Mesendoderm (in vitro differentiated cells): ENCODE results near the gene SDCCAG8.

Experiments used
- DNase-seq: peaks from one replicate; pipeline ENCODE4 v3.0.0; 2013
- H2AK5ac ChIP-seq: 2 replicates; pipeline ENCODE4 v1.6.1; 2013; ENCODE audit warnings: low read length, inconsistent platforms
- H2BK120ac ChIP-seq: 2 replicates; pipeline ENCODE4 v1.6.1; 2013; ENCODE audit warnings: low read depth, mild to moderate bottlenecking, low read length, moderate library complexity, mixed read lengths
- H2BK15ac ChIP-seq: replicated peaks from 2 replicates; pipeline ENCODE4 v1.6.1; 2013; ENCODE audit warnings: low read depth, mild to moderate bottlenecking, moderate library complexity
- H2BK5ac ChIP-seq: 2 replicates; pipeline ENCODE4 v1.6.1; 2013; ENCODE audit warnings: low read length, inconsistent platforms
- H3K18ac ChIP-seq: 2 replicates; pipeline ENCODE4 v1.6.1; 2013; ENCODE audit warnings: mild to moderate bottlenecking, low read length, mixed read lengths
- H3K23ac ChIP-seq: one replicate; pipeline ENCODE4 v1.6.1; 2013; ENCODE audit warnings: low read length
- H3K27ac ChIP-seq: 2 replicates; pipeline ENCODE4 v1.5.1; 2013; ENCODE audit warnings: low read depth, mild to moderate bottlenecking, inconsistent platforms, low read length, moderate library complexity
- H3K27me3 ChIP-seq: 2 replicates; pipeline ENCODE4 v1.6.1; 2013; ENCODE audit warnings: low read length, control low read depth, mild to moderate bottlenecking, inconsistent platforms; ENCODE audit not compliant: insufficient read depth, poor library complexity
- H3K36me3 ChIP-seq: 2 replicates; pipeline ENCODE4 v1.6.1; 2013; ENCODE audit warnings: low read length, inconsistent platforms; ENCODE audit not compliant: control insufficient read depth, insufficient read depth
- H3K4ac ChIP-seq: one replicate; pipeline ENCODE4 v1.6.1; 2013; ENCODE audit warnings: low read depth, mild to moderate bottlenecking, low read length, moderate library complexity
- H3K4me1 ChIP-seq: 2 replicates; pipeline ENCODE4 v1.6.1; 2013; ENCODE audit warnings: low read depth, low read length, inconsistent platforms; ENCODE audit not compliant: control insufficient read depth
- H3K4me2 ChIP-seq: 2 replicates; pipeline ENCODE4 v1.6.1; 2013; ENCODE audit warnings: low read length
- H3K4me3 ChIP-seq: 2 replicates; pipeline ENCODE4 v1.5.1; 2013; ENCODE audit warnings: mild to moderate bottlenecking, low read length
- H3K56ac ChIP-seq: one replicate; pipeline ENCODE4 v1.6.1; 2013; ENCODE audit warnings: low read length
- H3K79me1 ChIP-seq: 2 replicates; pipeline ENCODE4 v1.6.1; 2013; ENCODE audit warnings: low read length, inconsistent platforms
- H3K79me2 ChIP-seq: 2 replicates; pipeline ENCODE4 v1.6.1; 2013; ENCODE audit warnings: mild to moderate bottlenecking, low read length; ENCODE audit not compliant: control insufficient read depth, insufficient read depth
- H3K9ac ChIP-seq: 2 replicates; pipeline ENCODE4 v1.6.1; 2013; ENCODE audit warnings: low read length, inconsistent platforms
- H4K5ac ChIP-seq: one replicate; pipeline ENCODE4 v1.6.1; 2013; ENCODE audit warnings: low read length
- H4K8ac ChIP-seq: one replicate; pipeline ENCODE4 v1.6.1; 2013; ENCODE audit warnings: low read depth, mild to moderate bottlenecking, control low read depth, low read length, moderate library complexity
- WGBS: extraction: QIAGEN DNeasy Blood & Tissue Kit; methylation state at CpG from one replicate; pipeline ENCODE4 v1.1.7; 2013; ENCODE audit warnings: low lambda C conversion rate, missing lambda C conversion rate; ENCODE audit not compliant: insufficient coverage; ENCODE audit errors: extremely low coverage; 5-methylcytosine and 5-hydroxymethylcytosine counted together

SDCCAG8 gene

GRCh38 chr1:243254233-243254926 lies 1.5 kb upstream of the SDCCAG8 start:
- peak overlapping the region; percentile 97 for H3K4ac ChIP-seq
- peak overlapping the region; percentile 48 for H2BK5ac ChIP-seq
- peak overlapping the region; percentile 87 for H3K4me3 ChIP-seq
- H3K4me1 ChIP-seq, result no peaks in the 10 kb centered on the region
- peak; percentile 76 for DNase-seq
- peak overlapping the region; percentile 97 for H3K27ac ChIP-seq
- H3K9ac ChIP-seq, result peak overlapping the region; percentile 96
- no peaks in the 10 kb centered on the region for H3K27me3 ChIP-seq
- H3K79me1 ChIP-seq, result no peaks in the 10 kb centered on the region
- H3K23ac ChIP-seq, result peak overlapping the region; percentile 15
- H3K36me3 ChIP-seq, result no peaks in the 10 kb centered on the region
- no peak overlapping the region for H4K8ac ChIP-seq
- peaks cover 31% of the 10 kb centered on the region for H3K79me2 ChIP-seq
- no peak overlapping the region for H2BK120ac ChIP-seq
- H2BK15ac ChIP-seq, result no peak overlapping the region
- peak overlapping the region; percentile 99 for H3K56ac ChIP-seq
- peak overlapping the region; percentile 51 for H3K4me2 ChIP-seq
- WGBS, result no CpG with 5 or more reads among the region's 50 CpGs
- no peak overlapping the region for H2AK5ac ChIP-seq
- peak overlapping the region; percentile 94 for H3K18ac ChIP-seq
- no peak overlapping the region for H4K5ac ChIP-seq

- Histone ChIP-seq H4K5ac (no peak within 1 kb of the TSS), H3K27me3 (no peaks in the 10 kb centered on the region), H3K79me1 (no peaks in the 10 kb centered on the region), H2BK5ac (peak within 1 kb of the TSS; percentile 92), H3K79me2 (peaks cover 25% of the 10 kb centered on the region), H2AK5ac (no peak within 1 kb of the TSS), H3K56ac (peak within 1 kb of the TSS; percentile 99), H3K4me2 (peak within 1 kb of the TSS; percentile 99), H3K4me1 (no peaks in the 10 kb centered on the region), H2BK15ac (no peak within 1 kb of the TSS), H3K18ac (peak within 1 kb of the TSS; percentile 94), H3K9ac (peak within 1 kb of the TSS; percentile 96), H3K23ac (peak within 1 kb of the TSS; percentile 71), H3K36me3 (no peaks in the 10 kb centered on the region), H3K27ac (peak within 1 kb of the TSS; percentile 97), H4K8ac (no peak within 1 kb of the TSS), H2BK120ac (no peak within 1 kb of the TSS), H3K4ac (peak within 1 kb of the TSS; percentile 97), H3K4me3 (peak within 1 kb of the TSS; percentile 87)
- WGBS, result no CpG with 5 or more reads among the region's 74 CpGs
- peak; percentile 100 for DNase-seq
These were observed 682 bp upstream of the SDCCAG8 start, which contains the start of gene CEP170 for GRCh38 chr1:243254927-243255790. Gene CEP170, minus strand, starts transcription at chr1:243255281. Its CDS starts 30,001 bp downstream, at chr1:243225280.

GRCh38 chr1:243256590-243256989 lies 749 bp downstream of the SDCCAG8 start:
- H3K4me1 ChIP-seq, result no peaks in the 10 kb centered on the region
- DNase-seq, result no peak
- H4K5ac ChIP-seq, result no peak overlapping the region
- no peak overlapping the region for H3K56ac ChIP-seq
- no peak overlapping the region for H3K23ac ChIP-seq
- H3K36me3 ChIP-seq, result no peaks in the 10 kb centered on the region
- H3K79me1 ChIP-seq, result no peaks in the 10 kb centered on the region
- H3K4me2 ChIP-seq, result no peak overlapping the region
- no peak overlapping the region for H2BK15ac ChIP-seq
- no peaks in the 10 kb centered on the region for H3K27me3 ChIP-seq
- no peak overlapping the region for H4K8ac ChIP-seq
- H3K4ac ChIP-seq, result no peak overlapping the region
- H3K27ac ChIP-seq, result no peak overlapping the region
- no peak overlapping the region for H2BK120ac ChIP-seq
- H3K4me3 ChIP-seq, result no peak overlapping the region
- H3K79me2 ChIP-seq, result peaks cover 15% of the 10 kb centered on the region
- H2AK5ac ChIP-seq, result no peak overlapping the region
- no CpG with 5 or more reads among the region's 2 CpGs for WGBS
- no peak overlapping the region for H3K18ac ChIP-seq
- H2BK5ac ChIP-seq, result no peak overlapping the region
- peak overlapping the region; percentile 30 for H3K9ac ChIP-seq

DNA sequence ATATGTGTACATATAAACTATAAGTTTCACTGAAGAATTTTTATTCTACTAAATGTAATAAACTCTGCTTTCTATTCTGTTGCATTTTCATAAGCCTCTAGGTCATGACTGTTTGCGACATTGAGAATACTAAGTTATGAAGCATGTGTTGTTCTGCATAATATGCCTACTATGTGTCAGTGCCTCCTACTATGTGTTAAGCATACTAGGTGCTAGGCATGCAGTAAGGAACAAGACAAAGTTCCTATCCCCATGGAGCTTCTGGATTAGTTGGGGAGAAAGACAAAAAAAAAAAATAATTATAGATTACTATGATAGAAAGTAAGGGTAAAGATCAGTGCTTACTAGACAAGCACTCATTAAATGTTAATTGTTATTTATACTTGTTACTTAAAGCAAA lies 1.3 kb downstream of the SDCCAG8 start:
- H3K4me1 ChIP-seq, result no peaks in the 10 kb centered on the region
- H4K5ac ChIP-seq, result no peak overlapping the region
- no peak overlapping the region for H3K56ac ChIP-seq
- no peak overlapping the region for H3K27ac ChIP-seq
- H3K4ac ChIP-seq, result no peak overlapping the region
- H3K36me3 ChIP-seq, result no peaks in the 10 kb centered on the region
- no peak overlapping the region for H4K8ac ChIP-seq
- no peaks in the 10 kb centered on the region for H3K79me1 ChIP-seq
- H3K79me2 ChIP-seq, result peaks cover 11% of the 10 kb centered on the region
- no peak overlapping the region for H3K18ac ChIP-seq
- no peak overlapping the region for H2AK5ac ChIP-seq
- no CpG with 5 or more reads among the region's 1 CpG for WGBS
- H2BK120ac ChIP-seq, result no peak overlapping the region
- no peak overlapping the region for H3K4me2 ChIP-seq
- no peak overlapping the region for H3K4me3 ChIP-seq
- no peak overlapping the region for H2BK15ac ChIP-seq
- H2BK5ac ChIP-seq, result no peak overlapping the region
- no peaks in the 10 kb centered on the region for H3K27me3 ChIP-seq
- H3K9ac ChIP-seq, result no peak overlapping the region
- H3K23ac ChIP-seq, result no peak overlapping the region
- DNase-seq, result no peak

DNA sequence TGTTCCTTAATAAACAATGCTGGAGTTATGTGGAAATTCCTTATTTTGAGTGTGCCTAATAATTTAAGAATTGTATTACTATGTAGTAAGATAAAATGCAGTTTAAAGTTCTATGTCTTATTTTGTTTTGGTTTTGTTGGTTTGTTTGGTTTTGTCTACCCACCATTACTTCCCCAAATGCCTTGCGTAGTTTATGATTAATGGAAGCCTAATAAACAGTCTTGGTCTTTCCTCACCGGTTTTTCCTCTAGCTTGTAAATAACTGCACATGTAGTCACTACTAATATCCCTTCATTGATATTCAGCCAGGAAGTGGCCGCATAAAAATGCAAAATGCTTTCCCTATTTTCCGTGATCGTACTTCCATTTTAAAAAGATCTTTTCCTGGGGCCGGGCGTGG lies 2.9 kb downstream of the SDCCAG8 start:
- Histone ChIP-seq H3K18ac (no peak overlapping the region), H3K4me1 (no peaks in the 10 kb centered on the region), H2AK5ac (no peak overlapping the region), H3K23ac (no peak overlapping the region), H3K4me2 (no peak overlapping the region), H4K8ac (no peak overlapping the region), H2BK5ac (no peak overlapping the region), H3K79me2 (peaks cover 3% of the 10 kb centered on the region), H3K36me3 (no peaks in the 10 kb centered on the region), H3K27ac (no peak overlapping the region), H3K27me3 (no peaks in the 10 kb centered on the region), H3K9ac (no peak overlapping the region), H2BK15ac (no peak overlapping the region), H2BK120ac (no peak overlapping the region), H3K56ac (no peak overlapping the region), H3K4me3 (no peak overlapping the region), H3K4ac (no peak overlapping the region), H4K5ac (no peak overlapping the region), H3K79me1 (no peaks in the 10 kb centered on the region)
- no peak for DNase-seq
- no CpG with 5 or more reads among the region's 7 CpGs for WGBS
